22Rv1 (cell line): ENCODE results near the gene CD8B.

Experiments used
- ZFX ChIP-seq: fragments of 450-650 bp; IDR thresholded peaks from 2 replicates; pipeline ENCODE4 v1.6.1; 2017; ENCODE audit warnings: antibody characterized with exemption, borderline replicate concordance
- TF ChIP-seq, protein P1 (sequence below): fragments of 450-650 bp; IDR thresholded peaks from 2 replicates; pipeline ENCODE4 v1.5.1; 2017; ENCODE audit warnings: mild to moderate bottlenecking

DNA sequence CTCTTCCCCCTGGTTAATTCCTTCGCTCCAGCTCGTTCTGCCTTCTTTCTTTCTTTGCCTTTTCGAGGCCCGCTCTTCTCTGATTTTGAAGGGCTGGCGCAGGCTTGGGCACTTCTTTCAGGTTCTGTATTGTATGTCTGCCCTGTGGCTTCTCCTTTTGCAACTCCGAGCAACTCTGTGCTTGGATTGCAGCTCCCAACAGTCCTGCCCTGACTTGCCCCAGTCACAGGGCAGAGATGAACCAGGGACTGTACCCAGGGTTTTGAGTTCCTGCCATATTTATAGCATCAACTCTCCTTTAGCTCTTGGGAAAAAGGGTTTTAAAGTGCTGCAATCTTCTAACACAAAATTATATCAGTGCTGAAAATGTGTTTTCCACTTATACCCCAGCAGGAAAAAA, 39.8 kb downstream of the CD8B start:
- TF ChIP-seq, protein P1, sequence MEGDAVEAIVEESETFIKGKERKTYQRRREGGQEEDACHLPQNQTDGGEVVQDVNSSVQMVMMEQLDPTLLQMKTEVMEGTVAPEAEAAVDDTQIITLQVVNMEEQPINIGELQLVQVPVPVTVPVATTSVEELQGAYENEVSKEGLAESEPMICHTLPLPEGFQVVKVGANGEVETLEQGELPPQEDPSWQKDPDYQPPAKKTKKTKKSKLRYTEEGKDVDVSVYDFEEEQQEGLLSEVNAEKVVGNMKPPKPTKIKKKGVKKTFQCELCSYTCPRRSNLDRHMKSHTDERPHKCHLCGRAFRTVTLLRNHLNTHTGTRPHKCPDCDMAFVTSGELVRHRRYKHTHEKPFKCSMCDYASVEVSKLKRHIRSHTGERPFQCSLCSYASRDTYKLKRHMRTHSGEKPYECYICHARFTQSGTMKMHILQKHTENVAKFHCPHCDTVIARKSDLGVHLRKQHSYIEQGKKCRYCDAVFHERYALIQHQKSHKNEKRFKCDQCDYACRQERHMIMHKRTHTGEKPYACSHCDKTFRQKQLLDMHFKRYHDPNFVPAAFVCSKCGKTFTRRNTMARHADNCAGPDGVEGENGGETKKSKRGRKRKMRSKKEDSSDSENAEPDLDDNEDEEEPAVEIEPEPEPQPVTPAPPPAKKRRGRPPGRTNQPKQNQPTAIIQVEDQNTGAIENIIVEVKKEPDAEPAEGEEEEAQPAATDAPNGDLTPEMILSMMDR, result no peak
- TF ChIP-seq ZFX, result no peak
